GM18517 (cell line): ENCODE results near the gene ELMOD3.
"Not testable (repeated sequence)": the region's sequence is repeated elsewhere in the genome, so short reads cannot be mapped to it uniquely, and the experiment has no call there.

Experiments used
- ATAC-seq: cut with Tn5 transposase; IDR thresholded peaks from one replicate; pipeline ENCODE4 v1.9.1; 2021; ENCODE audit warnings: mild to moderate bottlenecking, moderate library complexity; ENCODE audit not compliant: unreplicated experiment

ELMOD3 gene

DNA sequence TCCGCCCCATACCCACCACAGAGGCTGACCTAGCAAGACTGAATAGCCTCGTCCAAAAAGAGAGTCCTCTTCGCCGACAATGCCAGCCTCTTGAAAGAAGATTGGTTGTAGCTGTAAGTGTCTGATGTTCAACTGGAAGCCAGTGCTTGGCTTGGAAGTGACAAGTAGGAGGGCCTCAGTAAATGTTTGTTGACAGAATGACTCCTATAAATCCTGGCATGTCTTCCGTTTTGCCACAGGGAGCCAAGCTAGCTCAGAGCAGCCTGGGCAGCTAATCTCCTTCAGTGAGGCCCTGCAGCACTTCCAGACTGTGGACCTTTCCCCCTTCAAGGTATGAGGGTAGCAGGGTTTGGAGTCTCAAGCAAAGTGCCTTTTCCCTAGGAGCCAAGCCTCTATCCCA, 14.9 kb downstream of the ELMOD3 start:
- ATAC-seq, result no peak

DNA sequence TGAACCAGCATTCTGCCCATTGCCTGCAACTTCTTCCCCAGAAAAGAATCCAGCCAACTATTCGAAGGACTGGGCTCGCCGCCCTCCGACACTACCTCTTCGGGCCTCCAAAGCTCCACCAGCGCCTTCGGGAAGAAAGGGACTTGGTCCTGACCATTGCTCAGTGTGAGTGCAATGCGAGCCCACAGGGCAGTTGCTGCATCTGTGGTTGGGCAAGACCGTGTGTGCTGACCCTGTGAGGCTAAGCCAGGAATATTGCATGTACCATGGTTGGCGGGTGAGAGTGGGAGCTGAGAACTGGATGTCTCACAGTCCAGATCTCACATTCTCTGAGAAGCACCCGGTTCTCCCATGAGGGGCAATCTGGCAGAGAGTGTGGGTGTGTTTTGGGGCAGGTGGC, 16.5 kb downstream of the ELMOD3 start:
- ATAC-seq, result no peak

DNA sequence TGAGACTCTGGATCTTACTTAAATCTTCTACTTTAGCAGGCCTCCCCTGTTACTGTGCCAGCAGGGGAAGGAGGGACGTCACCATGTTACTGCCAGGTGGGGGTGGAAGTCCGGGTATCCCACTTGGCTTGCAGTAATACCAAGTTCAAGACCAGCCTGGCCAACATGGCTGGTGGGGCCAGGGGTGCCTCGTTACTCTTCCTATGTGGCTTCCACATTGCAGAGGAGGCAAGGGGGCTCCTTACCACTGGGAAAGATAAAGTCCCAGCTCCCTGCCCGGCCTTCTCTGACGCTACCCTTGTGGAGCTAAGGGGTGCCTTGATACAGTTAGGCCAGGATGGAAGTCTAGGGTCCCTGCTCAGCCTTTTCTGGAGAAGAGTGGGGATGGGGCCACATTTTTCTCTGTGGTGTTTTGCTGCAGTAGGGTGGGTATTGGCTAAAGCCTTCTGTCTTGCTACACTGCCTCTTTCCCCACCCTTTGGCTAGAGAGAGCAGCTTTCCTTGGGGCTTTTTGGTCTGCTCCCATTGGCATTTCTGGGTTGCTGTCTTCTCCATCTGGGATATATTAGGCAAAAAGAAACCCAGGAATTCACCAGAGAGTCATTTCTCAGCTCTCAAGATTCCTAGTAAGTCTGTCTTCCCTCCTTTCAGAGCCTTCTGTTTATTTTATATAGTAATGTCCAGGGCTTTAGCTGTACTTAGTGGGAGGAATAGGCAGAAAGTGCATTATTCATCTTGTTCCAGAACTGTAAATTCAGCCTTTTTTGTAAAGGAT, 21.9 kb downstream of the ELMOD3 start:
- ATAC-seq, result no peak

DNA sequence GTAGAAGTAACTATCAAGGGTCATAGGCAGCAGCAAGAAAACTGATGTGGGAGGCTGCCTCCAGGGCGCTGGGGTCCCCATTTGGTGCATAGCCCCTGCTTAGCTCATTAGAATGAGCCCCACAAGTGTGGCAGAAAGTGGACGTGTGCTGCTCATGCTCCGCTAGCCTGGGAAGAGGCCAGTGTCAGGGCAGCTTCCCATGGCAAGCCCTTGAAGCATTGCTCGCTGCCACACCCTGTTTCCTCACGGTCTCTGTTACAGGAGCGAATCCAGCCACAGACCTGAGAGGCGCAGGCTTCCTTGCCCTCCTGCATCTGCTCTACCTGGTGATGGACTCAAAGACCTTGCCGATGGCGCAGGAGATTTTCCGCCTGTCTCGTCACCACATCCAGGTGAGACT, 22.5 kb downstream of the ELMOD3 start:
- no peak for ATAC-seq

DNA sequence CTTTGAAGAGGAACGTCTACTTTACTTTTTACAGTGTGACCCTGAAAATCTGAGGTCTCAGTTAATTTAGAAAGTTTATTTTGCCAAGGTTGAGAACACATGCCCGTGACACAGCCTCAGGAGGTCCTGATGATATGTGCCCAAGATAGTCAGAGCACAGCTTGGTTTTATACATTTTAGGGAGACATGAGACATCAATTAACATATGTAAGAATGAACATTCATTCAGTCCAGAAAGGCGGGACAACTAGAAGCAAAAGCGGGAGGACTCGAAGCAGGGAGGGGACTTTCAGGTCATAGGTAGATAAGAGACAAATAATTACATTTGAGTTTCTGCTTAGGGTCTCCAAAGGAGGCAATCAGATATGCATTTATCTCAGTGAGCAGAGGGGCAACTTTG, 23.7 kb downstream of the ELMOD3 start:
- no peak for ATAC-seq

DNA sequence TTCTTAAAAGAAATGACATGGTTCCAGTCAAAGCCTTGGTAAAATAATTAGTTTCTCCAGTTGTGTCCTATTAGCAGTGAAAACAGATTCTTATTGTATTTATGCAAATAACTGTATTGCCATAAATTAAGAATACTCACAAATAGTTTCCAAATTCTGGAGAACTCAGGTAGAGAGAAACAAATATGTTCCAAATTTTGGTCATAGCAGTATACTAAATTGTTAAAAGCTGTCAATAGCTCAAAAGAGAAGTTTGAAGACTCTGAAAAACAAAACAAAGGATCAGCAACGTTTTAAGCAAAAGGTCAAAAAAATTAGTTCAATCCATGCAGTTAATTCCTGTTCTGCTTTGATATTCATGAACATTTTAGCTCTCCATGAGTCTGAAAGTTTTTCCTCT, 25.5 kb downstream of the ELMOD3 start:
- no peak for ATAC-seq

DNA sequence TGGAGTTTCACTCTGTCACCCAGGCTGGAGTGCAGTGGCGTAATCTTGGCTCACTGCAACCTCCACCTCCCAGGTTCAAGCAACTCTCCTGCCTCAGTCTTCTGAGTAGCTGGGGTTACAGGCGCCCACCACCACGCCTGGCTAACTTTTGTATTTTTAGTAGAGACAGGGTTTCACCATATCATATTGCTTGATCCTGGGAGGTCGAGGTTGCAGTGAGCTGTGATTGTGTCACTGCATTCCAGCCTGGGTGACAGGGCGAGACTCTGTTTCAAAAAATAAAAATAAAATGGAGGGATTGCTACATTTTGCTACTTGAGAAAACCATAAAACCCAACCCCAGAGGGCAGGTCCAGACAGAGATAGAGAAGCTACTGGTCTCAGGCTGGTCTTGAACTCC, 28.6 kb downstream of the ELMOD3 start:
- not testable (repeated sequence) for ATAC-seq

DNA sequence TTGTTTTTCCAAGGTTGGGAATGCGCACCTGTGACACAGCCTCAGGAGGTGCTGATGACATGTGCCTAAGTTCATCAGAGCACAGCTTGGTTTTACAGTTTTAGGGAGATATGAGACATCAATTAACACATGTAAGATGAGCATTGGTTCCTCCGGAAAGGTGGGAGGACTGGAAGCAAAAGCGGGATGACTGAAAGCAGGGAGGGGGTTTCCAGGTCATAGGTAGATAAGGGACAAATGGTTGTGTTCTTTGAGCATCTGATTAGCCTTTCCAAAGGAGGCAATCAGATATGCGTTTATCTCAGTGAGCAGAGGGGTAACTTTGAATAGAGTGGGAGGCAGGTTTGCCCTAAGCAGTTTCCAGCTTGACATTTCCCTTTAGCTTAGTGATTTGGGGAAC, 29.3 kb downstream of the ELMOD3 start:
- ATAC-seq, result no peak

DNA sequence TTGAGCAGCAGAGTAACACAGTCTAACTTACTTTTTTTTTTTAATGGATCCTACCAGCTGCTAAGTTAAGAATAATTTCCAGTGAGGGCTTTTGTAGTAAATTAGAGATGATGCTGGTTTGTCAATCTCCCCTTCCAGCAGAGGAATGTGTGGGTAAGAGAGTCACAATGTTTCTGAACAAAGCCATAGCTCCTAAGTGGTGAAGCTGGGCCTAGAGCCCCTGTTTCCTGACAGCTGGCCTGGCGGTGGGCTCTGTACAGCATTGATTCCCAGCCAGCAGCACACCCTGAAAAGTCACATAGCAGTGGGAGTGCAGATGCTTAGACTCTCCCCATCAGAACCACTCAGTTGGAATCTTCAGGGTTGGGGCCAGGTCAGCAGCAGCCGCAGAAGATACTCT, 31.2 kb downstream of the ELMOD3 start:
- no peak for ATAC-seq

DNA sequence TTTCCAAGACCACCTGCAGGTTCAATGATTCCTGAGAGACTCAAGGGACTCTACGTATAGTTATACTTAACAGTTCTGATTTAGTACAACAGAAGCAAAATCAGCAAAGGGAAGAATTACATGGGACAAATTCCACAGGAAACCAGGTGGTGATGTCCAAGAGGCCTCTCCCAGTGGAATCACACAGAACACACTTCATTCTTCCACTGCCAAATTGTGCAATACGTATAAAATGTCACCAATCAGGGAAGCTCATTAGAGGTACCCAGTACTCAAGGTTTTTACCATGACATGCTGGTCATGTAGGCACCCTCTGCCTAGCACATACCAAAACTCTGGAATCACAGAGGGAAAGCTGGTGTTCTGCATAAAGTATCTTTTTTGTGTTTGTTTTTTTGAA, 33.2 kb downstream of the ELMOD3 start:
- no peak for ATAC-seq

DNA sequence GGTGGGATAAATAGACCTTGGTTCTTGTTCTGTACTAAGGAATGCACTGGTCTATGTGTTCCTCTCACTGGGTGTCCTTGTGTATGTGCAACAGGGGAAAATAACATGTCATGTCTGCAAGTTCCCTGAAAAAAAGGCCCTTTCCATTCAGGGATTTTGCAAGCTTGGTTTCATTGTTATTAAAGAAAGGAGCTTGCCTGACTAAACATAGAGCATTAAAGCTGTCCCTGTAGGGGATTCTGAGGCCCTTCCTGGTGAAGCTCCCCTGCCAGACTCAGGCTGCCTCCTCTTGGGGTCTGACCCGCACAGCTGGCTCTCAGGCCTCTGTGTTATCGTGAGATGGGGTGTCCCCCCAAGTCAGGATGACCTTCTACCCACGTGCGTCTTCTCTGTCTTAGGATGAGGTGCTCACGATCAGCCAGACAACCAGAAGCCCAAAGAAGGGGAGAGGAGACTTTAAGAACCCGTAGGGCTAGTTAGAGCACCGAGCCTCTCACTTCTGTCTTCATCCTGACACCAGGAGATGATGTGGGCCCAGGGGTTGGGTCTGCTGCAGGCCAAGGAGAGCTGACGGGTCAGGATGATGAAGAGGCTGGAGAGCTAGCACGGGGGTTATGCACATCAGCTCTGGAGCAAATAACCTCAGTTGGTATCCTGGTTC, 34.4 kb downstream of the ELMOD3 start:
- ATAC-seq, result no peak

DNA sequence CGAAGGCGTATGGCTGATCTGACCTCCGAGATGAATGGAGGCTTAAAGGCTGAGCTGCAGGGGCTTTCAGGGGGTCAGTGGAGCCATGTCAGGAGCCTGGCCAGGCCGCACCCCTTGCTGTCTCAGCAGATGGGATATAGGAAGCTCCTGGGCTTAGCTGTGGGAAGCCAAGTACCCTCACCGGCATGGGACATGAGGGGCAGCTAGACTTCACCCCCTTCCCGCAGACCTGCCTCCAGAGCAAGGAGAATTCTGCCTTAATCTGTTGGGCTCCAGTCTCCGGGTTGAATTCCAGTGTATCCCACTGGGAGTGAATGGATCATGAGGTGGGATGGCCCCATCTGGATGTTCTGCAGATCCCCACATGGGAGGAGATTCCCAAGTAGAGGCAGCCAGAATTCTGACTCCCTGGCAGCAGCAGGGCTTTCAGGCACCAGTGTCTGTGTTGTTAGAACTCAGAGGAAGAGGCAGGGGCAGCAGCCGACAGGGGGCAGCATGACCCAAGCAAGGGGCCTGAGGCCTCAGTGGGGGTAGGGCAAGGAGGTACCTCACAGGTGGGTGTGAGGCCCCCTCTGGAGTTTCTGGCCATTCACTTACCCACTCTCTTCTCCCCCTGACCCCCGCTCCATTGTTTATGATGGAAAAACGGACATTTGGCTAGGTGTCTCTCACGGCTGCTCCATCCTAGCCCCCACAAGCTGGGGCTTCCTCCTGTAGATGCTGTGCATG, 36.5 kb downstream of the ELMOD3 start:
- no peak for ATAC-seq

DNA sequence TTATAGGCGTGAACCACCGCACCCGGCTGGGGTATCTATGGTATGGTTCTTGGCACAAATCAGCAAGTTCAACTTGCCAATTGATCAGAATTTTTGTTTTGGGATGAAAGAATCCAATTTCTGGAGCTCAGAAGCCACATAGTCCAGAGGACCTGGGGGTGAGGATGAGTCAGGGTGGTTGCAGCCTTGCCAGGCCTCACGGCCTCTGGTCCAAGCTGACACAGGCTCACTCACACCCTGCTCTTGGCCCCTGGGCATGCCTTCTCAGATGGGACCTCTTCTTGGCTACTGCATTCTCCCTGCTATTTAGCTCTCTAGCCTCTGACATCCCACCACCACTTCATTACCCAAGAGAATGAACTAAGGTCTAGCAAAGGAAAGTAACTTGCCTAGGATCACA, 39.3 kb downstream of the ELMOD3 start:
- no peak for ATAC-seq

DNA sequence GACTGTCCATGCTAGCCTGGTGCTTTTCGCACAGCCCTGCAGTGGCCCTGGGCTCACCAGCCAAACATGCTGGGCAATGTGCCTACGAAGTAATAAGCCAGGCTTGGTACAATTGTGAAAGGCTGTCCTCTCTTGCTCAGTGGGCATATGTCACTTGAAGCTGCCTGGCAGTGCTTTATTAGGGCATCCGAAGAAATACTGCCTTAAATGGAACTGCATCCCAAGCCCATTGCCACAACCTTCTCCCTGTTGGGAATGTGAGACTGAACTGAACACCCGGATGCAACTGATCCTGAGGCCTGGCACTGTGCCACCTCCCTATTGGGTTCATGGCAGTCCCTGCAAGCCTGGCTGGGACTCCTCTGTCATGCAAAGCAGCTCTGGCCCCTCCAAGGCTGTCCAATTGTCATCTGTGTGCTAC, 39.7 kb downstream of the ELMOD3 start:
- ATAC-seq, result no peak

DNA sequence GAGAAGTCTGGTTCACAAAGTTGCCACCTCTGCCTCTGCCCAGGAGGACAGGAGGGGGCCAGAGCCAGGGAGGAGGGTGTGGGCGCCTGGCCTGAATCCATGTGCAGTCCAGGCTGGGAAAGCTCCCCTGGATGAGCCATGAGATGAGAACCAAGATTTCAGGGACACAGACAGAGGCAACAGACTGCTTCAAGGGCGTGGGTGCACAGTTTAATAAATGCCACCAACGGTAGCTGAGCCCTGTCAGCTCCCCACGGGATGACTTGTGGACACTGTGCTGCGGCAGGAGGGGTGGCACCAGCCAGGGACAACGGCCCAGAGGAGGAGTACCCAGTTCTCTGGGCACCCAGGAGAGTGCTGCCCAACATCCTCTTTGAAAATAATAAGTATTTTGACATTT, 40.4 kb downstream of the ELMOD3 start:
- ATAC-seq, result no peak

DNA sequence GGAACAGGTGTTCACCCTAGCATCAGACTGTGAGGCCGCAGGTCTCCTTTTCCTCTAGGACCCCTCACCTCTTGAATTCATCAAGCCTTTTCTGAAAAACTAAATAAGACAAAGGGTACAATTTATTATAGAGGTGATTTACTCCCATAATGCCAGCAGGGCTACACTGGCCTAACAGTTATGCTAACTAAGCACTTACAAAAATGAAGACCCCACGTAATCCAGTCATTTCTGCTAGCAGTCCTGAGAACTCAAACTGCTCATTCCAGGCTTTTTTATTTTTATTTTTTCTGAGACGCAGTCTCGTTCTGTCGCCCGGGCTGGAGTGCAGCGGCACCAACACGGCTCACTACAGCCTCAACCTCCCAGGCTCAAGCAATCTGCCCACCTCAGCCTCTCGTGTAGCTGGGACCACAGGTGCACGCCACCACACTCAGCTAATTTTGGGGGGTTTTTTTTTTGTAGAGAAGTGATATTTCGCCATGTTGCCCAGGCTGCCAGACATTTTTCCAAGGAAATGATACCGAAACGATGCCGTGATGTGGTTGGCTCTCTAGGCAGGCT, 41.4 kb downstream of the ELMOD3 start:
- no peak for ATAC-seq

DNA sequence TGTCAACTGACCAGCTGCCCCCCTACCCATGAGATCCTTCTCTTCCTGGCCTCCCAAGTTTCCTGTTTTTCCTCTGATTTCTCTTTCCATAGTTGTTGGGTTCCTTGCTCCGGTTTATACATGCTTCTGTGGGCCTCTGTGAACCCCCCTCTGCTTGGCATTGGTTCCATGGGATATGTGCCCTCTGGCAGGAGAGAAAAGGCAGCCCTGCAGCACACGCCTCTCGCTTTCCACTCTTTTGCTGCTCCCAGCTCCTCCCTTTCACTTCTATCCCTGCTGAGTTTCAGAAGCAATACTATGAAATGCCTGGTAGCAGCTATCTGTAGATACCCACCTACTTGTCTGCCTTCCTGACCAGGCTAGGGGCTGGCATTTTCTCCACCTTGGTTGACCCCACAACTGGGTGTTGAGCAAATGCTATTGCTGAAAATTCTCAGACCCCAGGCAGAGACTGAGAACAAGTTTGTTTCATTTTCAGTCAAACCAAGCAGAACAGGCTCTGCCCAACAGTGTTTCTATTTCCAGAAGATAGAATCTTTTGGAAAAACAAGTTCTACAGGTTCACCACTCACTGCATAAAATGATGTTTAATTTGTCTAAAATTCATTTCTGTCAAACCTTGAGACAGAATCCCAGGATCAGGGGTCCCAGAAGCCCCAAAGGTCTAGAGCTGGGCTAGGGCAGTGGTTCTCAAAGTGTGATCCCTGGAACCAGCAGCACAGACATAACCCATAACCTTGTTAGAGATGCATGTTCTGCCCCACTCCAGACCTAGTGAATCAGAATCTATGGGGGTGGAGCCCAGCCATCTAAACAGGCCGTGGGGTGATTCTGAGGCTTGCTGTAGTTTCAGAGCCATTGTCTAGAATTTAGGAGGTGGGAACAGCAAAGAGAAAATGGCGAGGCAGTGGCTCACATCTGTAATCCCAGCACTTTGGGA, 42.2 kb downstream of the ELMOD3 start:
- no peak for ATAC-seq

DNA sequence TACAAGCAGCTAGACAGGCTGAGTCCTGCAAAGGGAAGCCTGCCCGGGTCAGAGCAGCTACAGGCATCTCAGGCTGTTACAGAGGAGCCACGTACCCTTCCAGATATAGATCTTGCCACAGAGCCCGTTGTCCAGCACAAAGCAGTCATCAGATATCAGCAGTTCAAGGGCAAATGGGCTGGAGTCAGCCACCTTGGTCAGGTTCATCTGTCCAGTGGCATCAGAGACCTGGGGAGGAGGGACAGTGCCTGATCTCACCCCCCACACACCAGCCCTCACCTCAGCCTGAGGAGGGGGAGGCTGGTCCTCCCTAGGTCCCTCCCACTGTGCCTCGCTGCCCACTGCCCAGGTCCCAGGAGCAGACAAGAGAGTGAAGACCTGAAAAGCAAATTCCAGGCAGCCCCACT, 43.4 kb downstream of the ELMOD3 start:
- no peak for ATAC-seq

DNA sequence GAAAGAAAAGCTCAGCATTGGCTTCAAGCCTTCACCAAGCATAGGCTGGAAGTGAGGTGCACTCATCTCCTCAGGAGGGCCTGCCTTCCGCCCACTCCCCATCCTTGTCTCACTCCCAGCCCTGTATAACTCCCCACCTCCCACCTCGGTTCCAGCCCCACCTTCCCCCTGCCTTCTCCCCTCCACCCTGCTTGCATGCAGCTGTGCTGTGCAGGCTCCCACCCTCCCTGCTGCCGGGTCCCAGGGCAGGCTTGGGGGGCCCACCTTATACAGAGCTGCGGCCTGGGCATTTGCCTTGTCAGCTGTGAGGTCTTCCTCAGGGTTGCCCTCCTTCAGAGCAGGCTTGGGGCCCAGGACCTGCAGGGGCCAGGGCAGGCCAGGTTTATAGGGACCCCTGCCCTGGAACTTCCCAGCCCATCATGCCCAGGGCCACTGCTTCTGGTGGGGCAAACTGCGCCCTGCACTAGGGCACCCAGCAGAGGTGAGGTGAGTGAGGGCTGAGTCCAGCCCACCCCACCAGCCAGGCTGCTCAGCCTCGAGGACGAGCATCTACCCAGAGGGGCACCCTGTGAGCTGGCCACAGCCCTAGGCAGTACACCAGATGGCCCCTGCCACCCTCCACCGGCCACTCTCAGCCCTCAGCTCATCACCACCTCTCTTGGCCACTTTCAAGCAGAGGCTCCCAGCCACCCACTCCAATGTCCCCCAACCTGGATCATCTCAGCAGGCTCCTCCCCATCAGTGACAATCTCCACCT, 44.0 kb downstream of the ELMOD3 start:
- no peak for ATAC-seq

DNA sequence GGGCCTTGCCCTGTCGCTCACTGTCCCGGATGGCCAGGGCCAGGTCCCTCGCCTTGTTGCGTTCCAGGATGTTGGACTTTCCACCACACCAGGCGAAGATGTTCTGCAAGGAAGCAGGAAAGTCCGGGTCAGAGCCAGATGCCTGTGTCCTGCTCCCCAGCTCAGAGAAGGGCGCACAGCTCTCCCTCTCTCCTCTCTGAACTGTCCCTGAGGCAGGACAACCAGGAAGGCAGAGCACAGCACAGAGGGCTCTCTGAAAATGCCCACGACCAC, 44.5 kb downstream of the ELMOD3 start:
- no peak for ATAC-seq
